Measurements from ENCODE around the gene RIPK3.

GRCh38 chr14:24342889-24343288 is 3.1 kb upstream of the RIPK3 start:
- no peak for TF ChIP-seq TAF1 (IDR thresholded peaks at IDR 0.05; ENCODE audit: borderline replicate concordance, low read depth, low read length)
- TF ChIP-seq, protein P1, sequence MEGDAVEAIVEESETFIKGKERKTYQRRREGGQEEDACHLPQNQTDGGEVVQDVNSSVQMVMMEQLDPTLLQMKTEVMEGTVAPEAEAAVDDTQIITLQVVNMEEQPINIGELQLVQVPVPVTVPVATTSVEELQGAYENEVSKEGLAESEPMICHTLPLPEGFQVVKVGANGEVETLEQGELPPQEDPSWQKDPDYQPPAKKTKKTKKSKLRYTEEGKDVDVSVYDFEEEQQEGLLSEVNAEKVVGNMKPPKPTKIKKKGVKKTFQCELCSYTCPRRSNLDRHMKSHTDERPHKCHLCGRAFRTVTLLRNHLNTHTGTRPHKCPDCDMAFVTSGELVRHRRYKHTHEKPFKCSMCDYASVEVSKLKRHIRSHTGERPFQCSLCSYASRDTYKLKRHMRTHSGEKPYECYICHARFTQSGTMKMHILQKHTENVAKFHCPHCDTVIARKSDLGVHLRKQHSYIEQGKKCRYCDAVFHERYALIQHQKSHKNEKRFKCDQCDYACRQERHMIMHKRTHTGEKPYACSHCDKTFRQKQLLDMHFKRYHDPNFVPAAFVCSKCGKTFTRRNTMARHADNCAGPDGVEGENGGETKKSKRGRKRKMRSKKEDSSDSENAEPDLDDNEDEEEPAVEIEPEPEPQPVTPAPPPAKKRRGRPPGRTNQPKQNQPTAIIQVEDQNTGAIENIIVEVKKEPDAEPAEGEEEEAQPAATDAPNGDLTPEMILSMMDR (IDR thresholded peaks at IDR 0.05): no peak
- no peak for TF ChIP-seq RXRA (IDR thresholded peaks at IDR 0.05; ENCODE audit: borderline replicate concordance, low read depth)
- TF ChIP-seq EP300 (IDR thresholded peaks at IDR 0.05; ENCODE audit: borderline replicate concordance in 1 of 2, low read depth in 1 of 2, low read length in 1 of 2): no peak
- TF ChIP-seq CHD2 (IDR thresholded peaks at IDR 0.05; ENCODE audit: low read length, partially characterized antibody): no peak
- no peak for TF ChIP-seq RAD21 (IDR thresholded peaks at IDR 0.05; ENCODE audit: low read length)
- TF ChIP-seq YY1 (IDR thresholded peaks at IDR 0.05; ENCODE audit: low read depth): no peak

Measured in SK-N-SH (cell line).